COLO829 (cell line): ENCODE measurements around the gene KRTAP3-1.

Experiments
- DNase-seq: peaks from one replicate; pipeline ENCODE4 v3.0.0; 2012; ENCODE audit warnings: low spot score

KRTAP3-1 gene

DNA sequence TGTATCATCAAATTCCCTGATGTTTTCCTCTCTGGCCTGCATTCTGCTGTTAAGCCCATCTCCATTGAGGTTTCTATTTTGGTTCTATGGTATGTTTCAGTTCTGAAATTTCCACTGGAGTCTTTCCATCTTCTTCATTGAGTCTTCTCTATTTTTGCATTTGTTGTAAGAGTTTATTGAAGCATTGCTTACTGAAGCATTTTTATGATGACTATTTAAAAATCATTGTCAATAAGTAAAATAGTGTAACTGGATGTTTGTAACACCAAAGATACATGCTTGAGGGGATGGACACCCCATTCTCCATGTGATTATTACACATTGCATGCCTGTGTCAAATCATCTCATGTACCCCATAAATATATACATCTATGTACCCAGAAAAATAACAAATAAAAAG, 33.4 kb downstream of the KRTAP3-1 start:
- no peak for DNase-seq

DNA sequence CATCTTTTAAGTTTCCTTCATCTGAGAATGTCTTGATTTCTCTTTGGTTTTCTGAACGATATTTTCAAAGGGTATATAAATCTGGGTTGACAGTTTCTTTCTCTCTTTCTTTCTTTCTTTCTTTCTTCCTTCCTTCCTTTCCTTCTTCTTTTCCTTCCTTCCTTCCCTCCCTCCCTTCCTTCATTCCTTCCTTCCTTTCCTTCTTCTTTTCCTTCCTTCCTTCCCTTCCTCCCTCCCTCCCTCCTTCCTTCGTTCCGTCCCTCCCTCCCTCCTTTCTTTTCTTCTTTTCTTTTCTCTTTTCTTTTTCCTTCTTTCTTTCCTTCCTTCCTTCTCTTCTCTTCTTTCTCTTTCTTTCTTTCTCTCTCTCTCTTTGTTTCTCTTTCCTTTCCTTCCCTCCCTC, 34.6 kb downstream of the KRTAP3-1 start:
- no peak for DNase-seq

DNA sequence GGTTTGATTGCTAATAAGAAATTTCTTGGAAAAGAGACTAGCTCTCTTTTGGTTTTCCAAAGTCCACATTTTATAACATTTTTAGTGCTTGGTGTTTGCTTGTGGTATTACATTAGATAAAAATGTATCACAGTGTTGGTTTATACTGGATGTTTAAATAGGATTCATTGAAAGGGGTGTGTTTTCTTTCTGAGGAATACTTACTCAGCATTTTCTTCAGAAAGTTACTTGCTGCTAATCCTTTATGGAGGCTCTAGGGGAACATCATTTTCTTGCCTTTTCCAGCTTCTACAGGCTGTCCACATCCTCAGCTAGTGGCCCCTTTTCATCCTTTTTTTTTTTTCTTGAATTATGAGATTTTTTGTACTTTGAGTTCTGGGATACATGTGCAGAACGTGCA, 41.3 kb downstream of the KRTAP3-1 start:
- DNase-seq, result no peak

DNA sequence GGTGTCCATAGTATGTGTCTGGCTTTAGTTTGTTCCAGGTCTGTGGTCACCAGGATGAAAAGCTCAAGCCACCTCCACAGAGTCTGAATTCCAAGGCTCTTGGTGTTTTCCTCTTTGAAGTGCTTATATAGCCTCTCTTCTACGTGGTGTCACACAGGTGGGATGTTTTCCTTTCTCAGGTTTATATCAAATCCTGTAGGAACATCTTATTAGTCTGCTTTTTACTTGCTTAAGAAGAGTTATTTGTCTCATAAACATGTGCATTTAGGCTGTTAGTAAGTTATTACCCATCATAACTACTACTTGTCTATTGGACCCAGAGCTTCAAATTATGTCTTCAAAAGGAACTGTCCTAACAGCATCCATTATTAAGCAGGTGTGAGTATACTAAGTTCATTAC, 42.1 kb downstream of the KRTAP3-1 start, which contains the start of gene KRT39:
Gene KRT39, minus strand, starts transcription at position 101 of the 400 bp plus-strand sequence. Its CDS starts 92 bp downstream, at position 9.
- no peak for DNase-seq

DNA sequence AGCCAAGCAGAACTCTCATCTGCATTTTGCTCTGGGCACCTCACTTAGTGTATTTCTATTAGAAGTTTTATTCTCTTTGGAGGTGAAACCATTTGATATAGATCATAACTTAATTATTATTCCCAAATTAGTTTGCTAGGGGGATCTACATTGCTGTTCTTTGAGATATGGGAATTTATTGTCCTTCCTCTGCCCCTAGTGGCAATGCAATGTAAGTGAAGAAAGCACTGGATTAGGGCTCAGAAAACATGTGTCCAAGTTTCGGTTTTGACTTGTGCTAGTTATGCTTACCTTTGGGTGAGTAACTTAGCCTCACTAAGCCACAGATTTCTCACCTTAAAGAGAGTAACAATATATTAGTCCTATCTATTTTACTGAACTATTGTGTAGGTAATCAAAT, 45.1 kb downstream of the KRTAP3-1 start:
- DNase-seq, result peak; percentile 49

DNA sequence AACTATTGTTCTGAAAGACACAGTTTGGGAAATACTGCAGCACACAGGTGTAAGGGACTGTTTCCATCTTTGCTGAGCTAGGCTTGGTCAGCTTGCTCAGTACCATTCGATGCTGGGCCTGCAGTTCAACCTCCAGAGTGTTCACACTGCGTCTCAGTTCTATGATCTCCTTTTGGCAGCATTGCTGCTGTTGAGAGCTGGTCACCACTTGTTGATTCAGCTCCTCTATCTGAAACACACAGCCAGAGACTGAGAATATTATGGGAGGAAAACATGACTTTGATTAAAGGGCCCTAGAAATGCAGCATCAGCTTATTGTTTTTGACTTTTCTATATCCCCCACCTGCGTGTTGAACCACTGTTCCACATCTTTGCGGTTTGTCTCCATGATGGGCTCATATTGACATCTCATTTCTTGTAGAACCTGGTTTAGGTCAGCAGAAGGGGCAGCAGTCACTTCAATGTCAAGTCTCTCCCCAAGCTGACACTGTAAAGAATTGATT, 46.8 kb downstream of the KRTAP3-1 start:
- DNase-seq, result no peak

DNA sequence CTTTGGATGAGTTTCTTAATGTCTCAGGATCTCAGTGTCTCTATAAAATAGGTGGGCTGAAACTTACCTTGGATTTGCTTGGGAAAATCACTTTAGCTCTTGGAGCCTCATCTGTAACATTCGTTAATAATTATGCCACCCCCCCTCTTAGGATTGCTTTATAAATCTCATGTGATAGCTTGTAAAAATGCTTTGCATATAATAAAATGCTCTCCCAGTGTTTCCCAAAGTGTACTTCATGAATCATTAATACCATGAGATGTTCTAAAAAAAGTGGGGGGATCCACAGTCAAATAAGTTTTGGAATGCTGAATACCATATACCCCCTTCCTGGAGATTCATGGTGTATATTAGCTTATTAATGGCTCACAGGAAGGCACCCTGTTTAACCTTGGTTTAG, 47.3 kb downstream of the KRTAP3-1 start:
- DNase-seq, result no peak

DNA sequence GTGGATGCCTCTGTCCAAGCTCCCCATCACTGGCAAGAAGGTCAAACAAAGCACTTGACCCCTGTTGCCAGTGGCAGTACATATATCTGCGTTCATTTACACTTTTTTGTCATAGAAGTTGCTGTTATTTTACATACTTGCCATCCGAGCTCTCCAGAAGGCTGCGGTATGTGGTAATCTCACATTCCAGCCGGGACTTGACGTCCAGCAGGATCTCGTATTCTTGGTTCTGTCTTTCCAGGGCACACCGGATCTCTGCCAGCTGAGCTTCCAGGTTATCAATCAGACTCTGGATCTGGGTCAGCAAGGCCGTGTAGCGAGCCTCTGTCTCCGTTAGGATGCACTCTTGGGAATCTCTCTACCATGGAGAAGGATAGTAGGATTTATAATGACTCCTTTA, 48.8 kb downstream of the KRTAP3-1 start:
- DNase-seq, result no peak
